ENCODE results near the gene PTPRG.

PTPRG gene

DNA sequence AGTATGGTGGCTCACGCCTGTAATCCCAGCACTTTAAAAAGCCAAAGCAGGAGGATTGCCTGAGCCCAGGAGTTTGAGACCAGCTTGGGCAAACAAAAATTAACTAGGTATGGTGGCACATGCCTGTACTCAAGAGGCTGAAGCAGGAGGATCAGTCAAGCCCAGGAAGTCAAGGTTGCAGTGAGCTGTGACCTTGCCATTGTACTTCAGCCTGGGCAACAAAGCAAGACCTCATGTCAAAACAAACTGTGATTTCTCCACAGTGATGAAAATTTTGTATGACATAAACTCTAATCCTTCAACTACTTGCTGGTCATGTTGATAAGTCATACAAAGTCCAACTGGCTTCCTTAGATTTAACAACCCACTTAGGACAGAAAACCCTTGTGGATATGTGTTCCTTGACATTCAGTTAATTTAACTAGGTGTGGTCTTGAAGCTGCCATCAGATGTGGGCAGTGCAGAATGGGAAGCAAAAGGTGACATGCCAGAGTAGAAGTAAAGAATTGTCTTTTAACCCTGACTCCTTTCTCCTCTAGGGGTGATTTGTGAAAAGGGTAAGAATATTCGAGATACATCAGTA, 263.3 kb downstream of the PTPRG start:
- no peak for DNase-seq (ENCODE audit: low read depth)
- TF ChIP-seq, protein P1, sequence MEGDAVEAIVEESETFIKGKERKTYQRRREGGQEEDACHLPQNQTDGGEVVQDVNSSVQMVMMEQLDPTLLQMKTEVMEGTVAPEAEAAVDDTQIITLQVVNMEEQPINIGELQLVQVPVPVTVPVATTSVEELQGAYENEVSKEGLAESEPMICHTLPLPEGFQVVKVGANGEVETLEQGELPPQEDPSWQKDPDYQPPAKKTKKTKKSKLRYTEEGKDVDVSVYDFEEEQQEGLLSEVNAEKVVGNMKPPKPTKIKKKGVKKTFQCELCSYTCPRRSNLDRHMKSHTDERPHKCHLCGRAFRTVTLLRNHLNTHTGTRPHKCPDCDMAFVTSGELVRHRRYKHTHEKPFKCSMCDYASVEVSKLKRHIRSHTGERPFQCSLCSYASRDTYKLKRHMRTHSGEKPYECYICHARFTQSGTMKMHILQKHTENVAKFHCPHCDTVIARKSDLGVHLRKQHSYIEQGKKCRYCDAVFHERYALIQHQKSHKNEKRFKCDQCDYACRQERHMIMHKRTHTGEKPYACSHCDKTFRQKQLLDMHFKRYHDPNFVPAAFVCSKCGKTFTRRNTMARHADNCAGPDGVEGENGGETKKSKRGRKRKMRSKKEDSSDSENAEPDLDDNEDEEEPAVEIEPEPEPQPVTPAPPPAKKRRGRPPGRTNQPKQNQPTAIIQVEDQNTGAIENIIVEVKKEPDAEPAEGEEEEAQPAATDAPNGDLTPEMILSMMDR (conservative IDR thresholded peaks at IDR 0.05; ENCODE audit: low read depth, low read length): no peak
- H3K4me3 ChIP-seq (ENCODE audit: low read length): no peak overlapping the region

DNA sequence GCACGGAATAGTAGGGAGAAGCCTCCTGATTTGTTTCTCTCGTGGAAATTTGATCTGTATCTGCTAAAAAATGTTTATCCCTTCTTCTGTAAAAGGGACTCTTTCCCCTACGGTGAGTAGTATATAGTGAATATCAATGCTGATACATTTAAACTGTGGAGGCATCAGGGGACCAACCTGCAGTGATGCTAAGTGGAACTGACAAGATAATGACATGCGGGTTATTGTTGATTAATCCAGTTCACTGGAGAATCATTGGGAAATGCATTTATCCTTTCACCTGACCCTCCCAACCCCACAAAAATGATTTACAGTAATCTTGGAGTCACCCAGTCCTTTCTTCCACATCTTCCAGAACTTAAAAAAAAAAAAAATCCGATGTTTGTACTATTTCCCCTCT, 264.8 kb downstream of the PTPRG start:
- TF ChIP-seq, protein P1 (conservative IDR thresholded peaks at IDR 0.05; ENCODE audit: low read depth, low read length): no peak
- H3K4me3 ChIP-seq (ENCODE audit: low read length): no peak overlapping the region
- DNase-seq (ENCODE audit: low read depth): no peak

DNA sequence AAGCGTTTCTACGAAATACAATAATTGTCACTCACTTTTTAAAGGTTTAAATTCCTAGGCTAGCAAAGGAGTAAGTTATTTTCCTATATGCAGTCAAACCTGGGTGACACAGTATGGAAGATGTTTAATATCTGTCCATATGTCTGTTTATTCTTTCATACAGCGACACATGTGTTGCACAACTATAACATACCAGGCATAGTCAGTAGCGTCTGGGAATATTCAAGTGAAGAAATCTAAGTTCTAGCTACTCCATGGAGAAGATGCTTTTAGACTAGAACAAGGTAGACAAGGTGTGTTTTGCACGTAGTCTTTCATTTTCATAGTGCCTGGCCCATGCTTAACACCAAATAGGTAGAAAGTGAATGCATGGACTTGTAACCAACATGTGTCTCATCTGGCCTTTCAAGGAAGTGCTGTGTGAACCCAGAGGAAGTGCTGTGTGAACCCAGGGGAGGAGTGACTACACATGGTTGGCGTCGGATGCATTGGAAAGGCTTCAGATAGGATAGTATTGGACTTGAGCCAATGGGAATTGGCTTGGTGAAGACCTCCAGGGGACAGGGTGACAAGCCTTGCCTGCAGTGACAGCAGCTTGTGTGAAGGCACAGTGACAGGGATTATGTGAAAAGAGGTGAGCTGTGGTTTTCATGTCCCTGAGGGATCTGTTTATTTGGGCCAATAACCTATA, 267.0 kb downstream of the PTPRG start:
- no peak overlapping the region for H3K4me3 ChIP-seq (ENCODE audit: low read length)
- TF ChIP-seq, protein P1 (conservative IDR thresholded peaks at IDR 0.05; ENCODE audit: low read depth, low read length): no peak
- DNase-seq (ENCODE audit: low read depth): no peak

DNA sequence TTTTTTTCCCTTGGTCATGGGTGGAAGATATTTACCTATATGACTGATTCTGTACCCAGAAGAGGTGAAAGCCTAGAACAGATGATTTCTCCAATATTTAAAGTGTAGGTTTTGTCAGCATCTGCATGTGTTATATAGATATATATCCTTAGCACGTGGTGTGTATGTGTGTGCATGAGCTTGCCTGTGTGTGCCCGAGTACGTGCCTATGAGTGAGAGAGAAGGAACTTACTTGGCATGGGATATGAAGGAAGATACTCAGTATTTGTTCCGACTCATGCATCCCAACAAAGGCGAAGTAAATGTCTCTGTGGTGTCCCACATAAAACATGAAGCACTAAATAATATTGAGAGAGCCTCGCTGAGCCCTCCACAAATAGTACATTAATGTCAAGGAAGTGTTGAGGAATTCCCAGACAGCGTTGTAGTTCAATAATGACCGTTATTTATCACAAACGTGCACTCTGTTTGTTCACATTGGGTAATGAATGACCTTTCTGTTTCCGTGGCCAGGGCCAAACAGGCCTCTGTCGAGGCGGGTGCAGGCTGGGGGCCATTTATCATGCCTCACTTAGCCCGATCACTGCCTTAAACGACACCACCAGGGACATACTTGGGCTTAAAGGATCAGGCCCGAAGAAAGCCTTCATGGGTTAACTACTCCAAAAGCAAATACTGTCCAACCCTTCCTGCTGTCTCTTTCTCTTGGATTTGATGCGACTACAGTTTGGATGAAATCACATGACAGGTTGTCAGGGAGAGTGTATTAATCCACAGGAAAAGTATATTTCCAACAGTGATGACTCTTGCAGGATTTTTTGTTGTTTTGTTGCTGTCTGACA, 267.7 kb downstream of the PTPRG start:
- DNase-seq (ENCODE audit: low read depth): no peak
- TF ChIP-seq, protein P1 (conservative IDR thresholded peaks at IDR 0.05; ENCODE audit: low read depth, low read length): no peak
- H3K4me3 ChIP-seq (ENCODE audit: low read length): no peak overlapping the region

DNA sequence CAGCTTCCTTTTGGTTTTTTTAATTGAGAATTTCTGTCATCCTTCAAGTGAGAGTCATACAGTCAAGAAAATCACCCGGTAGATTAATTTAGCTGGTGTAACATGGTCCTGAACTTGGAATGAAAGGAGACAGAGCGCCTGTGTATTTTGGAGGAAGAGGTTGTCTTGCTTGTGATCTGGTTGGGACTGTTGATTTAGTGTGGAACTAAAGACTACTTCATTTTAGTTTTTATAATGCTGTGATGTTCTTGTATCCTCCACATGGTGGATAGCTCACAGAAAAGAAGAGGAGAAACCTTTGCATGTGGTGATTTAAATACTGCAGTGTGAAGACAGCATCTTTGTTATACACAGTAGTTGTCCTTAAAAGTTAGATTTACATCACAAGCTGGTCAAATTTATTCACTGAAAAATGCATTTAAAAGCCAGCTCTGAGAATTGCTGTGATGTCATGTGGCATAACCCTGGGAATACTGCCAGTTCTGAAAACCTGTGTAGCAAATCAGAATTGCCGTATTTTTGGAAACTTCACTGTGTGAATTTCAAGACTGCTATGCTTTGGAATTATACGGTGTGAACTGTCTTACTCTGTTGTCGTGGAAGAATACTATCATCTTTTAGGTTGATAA, 268.5 kb downstream of the PTPRG start:
- DNase-seq (ENCODE audit: low read depth): no peak
- TF ChIP-seq, protein P1 (conservative IDR thresholded peaks at IDR 0.05; ENCODE audit: low read depth, low read length): no peak
- H3K4me3 ChIP-seq (ENCODE audit: low read length): no peak overlapping the region

DNA sequence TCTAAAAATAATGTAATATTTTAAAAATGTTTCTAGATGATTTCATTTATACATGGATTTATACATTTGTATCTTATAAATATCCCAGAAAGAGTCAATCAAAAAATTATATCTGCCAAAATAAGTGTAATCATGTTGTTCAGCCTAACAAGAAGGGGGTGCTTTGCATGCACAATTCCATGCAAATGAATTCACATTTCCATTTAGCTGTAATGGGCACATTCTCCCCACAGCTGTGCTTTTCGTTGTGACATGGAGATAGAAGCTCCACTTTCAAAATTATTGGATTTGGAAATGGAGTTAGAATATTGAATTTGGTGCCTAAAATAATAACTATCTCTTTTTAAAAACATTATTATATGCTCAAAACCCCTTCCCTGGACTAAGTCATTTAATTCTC, 270.6 kb downstream of the PTPRG start:
- TF ChIP-seq, protein P1 (conservative IDR thresholded peaks at IDR 0.05; ENCODE audit: low read depth, low read length): no peak
- no peak for DNase-seq (ENCODE audit: low read depth)
- no peak overlapping the region for H3K4me3 ChIP-seq (ENCODE audit: low read length)
